LoVo (cell line): ENCODE results near the gene COX7A2.
A peak's percentile ranks its signal among the peaks of the same experiment; 100 is the strongest.

Experiments
- DNase-seq: peaks from one replicate; pipeline ENCODE4 v3.0.0-alpha.2; 2016; ENCODE audit warnings: low spot score

COX7A2 gene

GRCh38 chr6:75220357-75220756 lies 23.2 kb downstream of the COX7A2 start:
- peak; percentile 25 for DNase-seq

- DNase-seq = no peak
Observed at GRCh38 chr6:75219263-75219662, 24.3 kb downstream of the COX7A2 start.

- no peak for DNase-seq
Observed at GRCh38 chr6:75217193-75217592, 26.4 kb downstream of the COX7A2 start.

- DNase-seq = no peak
Observed at GRCh38 chr6:75215291-75215690, 28.3 kb downstream of the COX7A2 start.

- no peak for DNase-seq
Observed at GRCh38 chr6:75213732-75214131, 29.9 kb downstream of the COX7A2 start.

- no peak for DNase-seq
Observed at GRCh38 chr6:75213112-75213511, 30.5 kb downstream of the COX7A2 start.

- peak; percentile 15 for DNase-seq
Observed at GRCh38 chr6:75211920-75212590, 31.5 kb downstream of the COX7A2 start.

- DNase-seq = peak; percentile 75
Observed at GRCh38 chr6:75210885-75211739, 32.5 kb downstream of the COX7A2 start.

- DNase-seq = no peak
Observed at GRCh38 chr6:75209184-75209723, 34.3 kb downstream of the COX7A2 start.

- DNase-seq = peak; percentile 72
Observed at GRCh38 chr6:75208298-75209183, 35.1 kb downstream of the COX7A2 start.

- no peak for DNase-seq
Observed at GRCh38 chr6:75206576-75207342, 36.8 kb downstream of the COX7A2 start.

GRCh38 chr6:75205776-75206575 lies 37.6 kb downstream of the COX7A2 start, which contains the start of gene COL12A1:
Gene COL12A1, minus strand, starts transcription at chr6:75206053. Its CDS starts 3,261 bp downstream, at chr6:75202792.
- DNase-seq = peak; percentile 56

GRCh38 chr6:75204959-75205775 lies 38.4 kb downstream of the COX7A2 start:
- DNase-seq = no peak

GRCh38 chr6:75204217-75204958 lies 39.2 kb downstream of the COX7A2 start:
- DNase-seq = peak; percentile 47

- no peak for DNase-seq
Observed at GRCh38 chr6:75203721-75204120, 39.9 kb downstream of the COX7A2 start.

- DNase-seq = no peak
Observed at GRCh38 chr6:75202676-75203131, 40.9 kb downstream of the COX7A2 start.

GRCh38 chr6:75201901-75202672 lies 41.5 kb downstream of the COX7A2 start:
- DNase-seq = no peak

- DNase-seq = no peak
Observed at GRCh38 chr6:75201021-75201420, 42.6 kb downstream of the COX7A2 start.
